Tibial nerve (tissue), 3 donors: ENCODE results near the gene RUFY4.

Experiments
- CTCF ChIP-seq, 5 experiments: fragments of 200-600 bp in 3 of 5; fragments of 450-650 bp in 2 of 5; sonication (generic) in 3 of 5; IDR thresholded peaks; one replicate each; pipeline ENCODE4 v1.5.1; 2016 to 2019; ENCODE audit warnings: antibody characterized with exemption in 5 of 5, mild to moderate bottlenecking in 3 of 5, moderate library complexity in 2 of 5
- POLR2A ChIP-seq, 2 donors: fragments of 450-650 bp; IDR thresholded peaks; one replicate each; pipeline ENCODE4 v1.6.1; 2017; ENCODE audit warnings: antibody characterized with exemption in 2 of 2, mild to moderate bottlenecking in 2 of 2, moderate library complexity in 2 of 2

GRCh38 chr2:218020966-218021535 is 48.0 kb upstream of the RUFY4 start:
- TF ChIP-seq POLR2A (IDR thresholded peaks at IDR 0.05), result no peak
- no peak for TF ChIP-seq CTCF (IDR thresholded peaks at IDR 0.05)
